H9 (cell line): ENCODE measurements around the gene COQ8A. TPM values are rescaled to one million over a fixed set of nuclear protein-coding genes. Genes with fewer than 3 reads are reported as not detected.

Source experiments
- DNase-seq: peaks from one replicate; pipeline ENCODE4 v3.0.0-alpha.2; 2017
- H2AFZ ChIP-seq: one replicate; pipeline ENCODE4 v1.6.1; 2013; ENCODE audit warnings: mild to moderate bottlenecking, low read length, control low read depth, moderate library complexity
- H2AK5ac ChIP-seq: 2 replicates; pipeline ENCODE4 v1.6.1; 2013; ENCODE audit warnings: low read length, control low read depth, mixed read lengths; ENCODE audit not compliant: insufficient read length
- H2BK120ac ChIP-seq: one replicate; pipeline ENCODE4 v1.6.1; 2013; ENCODE audit warnings: low read depth, mild to moderate bottlenecking, low read length, control low read depth, inconsistent platforms; ENCODE audit not compliant: poor library complexity, severe bottlenecking
- H2BK12ac ChIP-seq: 2 replicates; pipeline ENCODE4 v1.6.1; 2013; ENCODE audit warnings: low read length, control low read depth, mixed read lengths, low read depth; ENCODE audit not compliant: insufficient read length
- H2BK15ac ChIP-seq: 2 replicates; pipeline ENCODE4 v1.6.1; 2013; ENCODE audit warnings: low read depth, low read length, control low read depth
- H2BK20ac ChIP-seq: one replicate; pipeline ENCODE4 v1.6.1; 2013; ENCODE audit warnings: low read depth, mild to moderate bottlenecking, low read length, control low read depth, inconsistent platforms; ENCODE audit not compliant: poor library complexity, severe bottlenecking
- H2BK5ac ChIP-seq: 2 replicates; pipeline ENCODE4 v1.6.1; 2013; ENCODE audit warnings: low read length, control low read depth, mixed read lengths; ENCODE audit not compliant: insufficient read length
- H3K14ac ChIP-seq: 2 replicates; pipeline ENCODE4 v1.6.1; 2013; ENCODE audit warnings: low read length, control low read depth; ENCODE audit not compliant: insufficient read depth
- H3K18ac ChIP-seq: 2 replicates; pipeline ENCODE4 v1.6.1; 2013; ENCODE audit warnings: low read depth, mild to moderate bottlenecking, mixed read lengths, low read length, control low read depth; ENCODE audit not compliant: insufficient read length
- H3K23ac ChIP-seq: 2 replicates; pipeline ENCODE4 v1.6.1; 2013; ENCODE audit warnings: low read length, control low read depth, mixed read lengths, low read depth; ENCODE audit not compliant: insufficient read length
- H3K23me2 ChIP-seq: 2 replicates; pipeline ENCODE4 v1.6.1; 2013; ENCODE audit warnings: low read depth, mild to moderate bottlenecking, mixed read lengths, low read length, control low read depth; ENCODE audit not compliant: insufficient read length, poor library complexity, severe bottlenecking
- H3K27ac ChIP-seq: 2 replicates; pipeline ENCODE4 v1.5.1; 2013; ENCODE audit warnings: low read length, control low read depth, mixed read lengths, low read depth; ENCODE audit not compliant: insufficient read length
- H3K27me3 ChIP-seq: 2 replicates; pipeline ENCODE4 v1.6.1; 2013; ENCODE audit warnings: low read length, control low read depth, inconsistent platforms; ENCODE audit not compliant: insufficient read depth
- H3K4ac ChIP-seq: 2 replicates; pipeline ENCODE4 v1.6.1; 2013; ENCODE audit warnings: low read depth, mild to moderate bottlenecking, control low read depth, inconsistent platforms, low read length, moderate library complexity
- H3K4me1 ChIP-seq: 2 replicates; pipeline ENCODE4 v1.6.1; 2013; ENCODE audit warnings: low read length, control low read depth, inconsistent platforms; ENCODE audit not compliant: insufficient read depth
- H3K4me2 ChIP-seq: 2 replicates; pipeline ENCODE4 v1.6.1; 2013; ENCODE audit warnings: low read length, control low read depth, mixed read lengths; ENCODE audit not compliant: insufficient read length, insufficient read depth
- H3K56ac ChIP-seq: 2 replicates; pipeline ENCODE4 v1.6.1; 2013; ENCODE audit warnings: low read depth, mild to moderate bottlenecking, mixed read lengths, low read length, control low read depth; ENCODE audit not compliant: insufficient read length
- H3K79me1 ChIP-seq: 2 replicates; pipeline ENCODE4 v1.6.1; 2013; ENCODE audit warnings: low read depth, mild to moderate bottlenecking, moderate library complexity, low read length, control low read depth, inconsistent platforms; ENCODE audit not compliant: insufficient read depth, poor library complexity, severe bottlenecking
- H3K79me2 ChIP-seq: 2 replicates; pipeline ENCODE4 v1.6.1; 2013; ENCODE audit warnings: low read length, control low read depth, inconsistent platforms; ENCODE audit not compliant: insufficient read depth
- H3K9ac ChIP-seq: 2 replicates; pipeline ENCODE4 v1.6.1; 2013; ENCODE audit warnings: low read length, control low read depth, mixed read lengths; ENCODE audit not compliant: insufficient read length; ENCODE audit errors: extremely low read depth
- H3K9me3 ChIP-seq: one replicate; pipeline ENCODE4 v1.6.1; 2013; ENCODE audit warnings: low read depth, low read length, inconsistent platforms; ENCODE audit not compliant: control insufficient read depth
- H3T11ph ChIP-seq: one replicate; pipeline ENCODE4 v1.6.1; 2013; ENCODE audit warnings: mild to moderate bottlenecking, low read length, control low read depth, inconsistent platforms
- H4K20me1 ChIP-seq: one replicate; pipeline ENCODE4 v1.6.1; 2013; ENCODE audit not compliant: control insufficient read depth, insufficient read length, insufficient read depth
- H4K5ac ChIP-seq: 2 replicates; pipeline ENCODE4 v1.6.1; 2013; ENCODE audit warnings: low read depth, mild to moderate bottlenecking, mixed read lengths, low read length, control low read depth; ENCODE audit not compliant: insufficient read length
- H4K8ac ChIP-seq: replicated peaks from 2 replicates; pipeline ENCODE4 v1.6.1; 2013; ENCODE audit warnings: low read length, control low read depth, mixed read lengths, low read depth; ENCODE audit not compliant: insufficient read length
- H4K91ac ChIP-seq: 2 replicates; pipeline ENCODE4 v1.6.1; 2013; ENCODE audit warnings: low read depth, mild to moderate bottlenecking, moderate library complexity, mixed read lengths, low read length, control low read depth; ENCODE audit not compliant: insufficient read length
- H3K27ac Mint-ChIP-seq, 3 experiments: 2 replicates in 2 of 3; 3 replicates in 1 of 3; pipeline ENCODE4 v1.8.0; 2020 to 2021; ENCODE audit warnings: mixed read lengths in 3 of 3, mild to moderate bottlenecking in 1 of 3, moderate library complexity in 1 of 3
- H3K27me3 Mint-ChIP-seq: 2 replicates; pipeline ENCODE4 v1.8.0; 2021; ENCODE audit warnings: low read depth, mild to moderate bottlenecking, moderate library complexity, mixed read lengths
- H3K36me3 Mint-ChIP-seq, 3 experiments: 2 replicates in 2 of 3; 3 replicates in 1 of 3; pipeline ENCODE4 v1.8.0; 2020 to 2021; ENCODE audit warnings: low read depth in 3 of 3, mixed read lengths in 3 of 3; ENCODE audit not compliant: insufficient read depth in 1 of 3
- H3K4me1 Mint-ChIP-seq, 2 experiments: 2 replicates each; pipeline ENCODE4 v1.8.0; 2020; ENCODE audit warnings: mixed read lengths in 2 of 2
- H3K4me3 Mint-ChIP-seq, 2 experiments: 2 replicates in 1 of 2; 3 replicates in 1 of 2; pipeline ENCODE4 v1.8.0; 2020 to 2021; ENCODE audit warnings: mild to moderate bottlenecking in 2 of 2, mixed read lengths in 2 of 2, moderate library complexity in 1 of 2
- H3K9me3 Mint-ChIP-seq, 2 experiments: 2 replicates in 1 of 2; 3 replicates in 1 of 2; pipeline ENCODE4 v1.8.0; 2020; ENCODE audit warnings: mild to moderate bottlenecking in 2 of 2, mixed read lengths in 2 of 2, moderate library complexity in 1 of 2
- CTCF ChIP-seq: fragments of 200-600 bp; sonication (generic); conservative IDR thresholded peaks from 3 replicates; pipeline ENCODE4 v1.8.0; 2021; ENCODE audit warnings: antibody characterized with exemption, mild to moderate bottlenecking
- WGBS: extraction: QIAGEN DNeasy Blood & Tissue Kit; methylation state at CpG from one replicate; pipeline ENCODE4 v1.1.7; 2013; ENCODE audit warnings: missing lambda C conversion rate, low lambda C conversion rate, mixed read lengths; ENCODE audit not compliant: insufficient read length; ENCODE audit errors: extremely low coverage; 5-methylcytosine and 5-hydroxymethylcytosine counted together
- total RNA-seq: library from RNA; stranded (reverse); gene quantifications from 2 replicates; pipeline ENCODE4 v1.2.1, GENCODE V29; 2021

The COQ8A gene
- total RNA-seq, 1 experiment from 2014 or later, result 26.0 TPM

DNA sequence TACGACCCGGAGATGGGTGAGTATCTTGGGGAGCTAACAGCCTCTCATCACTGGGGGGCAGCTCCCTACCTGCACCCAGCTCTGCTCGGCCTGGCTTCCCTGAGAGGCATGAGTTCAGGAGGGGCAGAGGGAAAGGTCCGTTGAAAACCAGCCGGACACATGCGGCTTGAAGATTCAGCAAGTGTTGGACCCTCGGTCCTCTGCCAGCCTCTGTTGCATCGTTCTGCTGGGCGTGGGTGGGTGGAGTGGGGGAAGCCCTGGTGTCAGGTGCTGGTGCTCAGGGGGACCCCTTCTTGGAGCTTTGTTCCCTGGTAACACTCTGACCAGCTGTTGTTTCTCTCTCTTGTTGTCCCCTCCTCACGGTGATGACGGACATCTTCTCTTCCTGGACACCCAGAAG is 48.7 kb upstream of the COQ8A start:
- H3K4me3 Mint-ChIP-seq, result no peak overlapping the region
- no peaks in the 10 kb centered on the region for H3K27me3 ChIP-seq
- H2AK5ac ChIP-seq, result no peak overlapping the region
- no peaks in the 10 kb centered on the region for H3K79me2 ChIP-seq
- no peaks in the 10 kb centered on the region for H3K4me1 Mint-ChIP-seq
- no peak overlapping the region for H3K27ac Mint-ChIP-seq
- no peak overlapping the region for H3K56ac ChIP-seq
- DNase-seq, result no peak
- no peak overlapping the region for H3T11ph ChIP-seq
- no peak overlapping the region for H3K4ac ChIP-seq
- no peak overlapping the region for H4K5ac ChIP-seq
- H2BK120ac ChIP-seq, result no peak overlapping the region
- no peak for TF ChIP-seq CTCF
- no peak overlapping the region for H3K9ac ChIP-seq
- H4K20me1 ChIP-seq, result no peaks in the 10 kb centered on the region
- no peak overlapping the region for H3K18ac ChIP-seq
- H4K8ac ChIP-seq, result no peak overlapping the region
- H2BK12ac ChIP-seq, result no peak overlapping the region
- peaks cover 11 to 69% (median 48%) of the 10 kb centered on the region in 3 experiments for H3K36me3 Mint-ChIP-seq
- no peaks in the 10 kb centered on the region for H3K4me1 ChIP-seq
- H3K9me3 ChIP-seq, result no peaks in the 10 kb centered on the region
- no peaks in the 10 kb centered on the region for H3K27me3 Mint-ChIP-seq
- H3K27ac ChIP-seq, result no peak overlapping the region
- no peak overlapping the region for H3K23ac ChIP-seq
- no peaks in the 10 kb centered on the region for H3K79me1 ChIP-seq
- H2BK5ac ChIP-seq, result no peak overlapping the region
- H2AFZ ChIP-seq, result no peak overlapping the region
- no peak overlapping the region for H3K14ac ChIP-seq
- H2BK15ac ChIP-seq, result no peak overlapping the region
- no CpG with 5 or more reads among the region's 11 CpGs for WGBS
- H3K4me2 ChIP-seq, result no peak overlapping the region
- no peak overlapping the region for H4K91ac ChIP-seq
- H2BK20ac ChIP-seq, result no peak overlapping the region
- no peaks in the 10 kb centered on the region for H3K23me2 ChIP-seq
- H3K9me3 Mint-ChIP-seq, result no peaks in the 10 kb centered on the region
